ENCODE results near the gene ADAT3. TPM values are rescaled to one million over a fixed set of nuclear protein-coding genes. Genes with fewer than 3 reads are reported as not detected.
A peak's percentile ranks its signal among the peaks of the same experiment; 100 is the strongest.

The ADAT3 gene
- total RNA-seq, 1 donor, result 4.2 TPM

GRCh38 chr19:1863328-1863637, 41.9 kb upstream of the ADAT3 start, which contains the start of gene KLF16:
Gene KLF16, minus strand, starts transcription at chr19:1863579. Its CDS starts 82 bp downstream, at chr19:1863497.
- TF ChIP-seq CTCF (IDR thresholded peaks at IDR 0.05; ENCODE audit: insufficient read depth, low read length), result no peak
- no peak for DNase-seq (ENCODE audit: low read depth)
- H3K4me3 ChIP-seq (ENCODE audit: low read depth, low read length), result peak within 1 kb of the TSS; percentile 90

GRCh38 chr19:1863638-1864479, 41.3 kb upstream of the ADAT3 start:
- DNase-seq (ENCODE audit: low read depth), result peak; percentile 91
- peak overlapping the region; percentile 74 for H3K4me3 ChIP-seq (ENCODE audit: low read depth, low read length)
- no peak for TF ChIP-seq CTCF (IDR thresholded peaks at IDR 0.05; ENCODE audit: insufficient read depth, low read length)

GRCh38 chr19:1864480-1865171, 40.6 kb upstream of the ADAT3 start:
- DNase-seq (ENCODE audit: low read depth), result peak; percentile 45
- peak overlapping the region; percentile 74 for H3K4me3 ChIP-seq (ENCODE audit: low read depth, low read length)
- TF ChIP-seq CTCF (IDR thresholded peaks at IDR 0.05; ENCODE audit: insufficient read depth, low read length), result peak; percentile 64

- no peak for DNase-seq (ENCODE audit: low read depth)
- TF ChIP-seq CTCF (IDR thresholded peaks at IDR 0.05; ENCODE audit: insufficient read depth, low read length), result no peak
- H3K4me3 ChIP-seq (ENCODE audit: low read depth, low read length), result peak overlapping the region; percentile 74
Observed at GRCh38 chr19:1865172-1866010, 39.8 kb upstream of the ADAT3 start.

- no peak for TF ChIP-seq CTCF (IDR thresholded peaks at IDR 0.05; ENCODE audit: insufficient read depth, low read length)
- H3K4me3 ChIP-seq (ENCODE audit: low read depth, low read length), result no peak overlapping the region
- DNase-seq (ENCODE audit: low read depth), result no peak
Observed at GRCh38 chr19:1866693-1867348, 38.4 kb upstream of the ADAT3 start.

- H3K4me3 ChIP-seq (ENCODE audit: low read depth, low read length), result no peak overlapping the region
- no peak for TF ChIP-seq CTCF (IDR thresholded peaks at IDR 0.05; ENCODE audit: insufficient read depth, low read length)
- DNase-seq (ENCODE audit: low read depth), result no peak
Observed at GRCh38 chr19:1867349-1867724, 37.9 kb upstream of the ADAT3 start.

Measured in fibroblast of the aortic adventitia (primary cell).